A549 (cell line): ENCODE results near the gene RPS6KB2.

Experiments used
- BHLHE40 ChIP-seq: IDR thresholded peaks from 2 replicates; pipeline ENCODE4 v1.6.1; 2012; ENCODE audit warnings: low read depth, low read length, inconsistent platforms
- CTCF ChIP-seq: fragments of >200 bp; sonication (Bioruptor Twin); formaldehyde crosslinking; IDR thresholded peaks from 3 replicates; pipeline ENCODE4 v1.5.1; 2016
- HDAC2 ChIP-seq: fragments of 200-600 bp; sonication (generic); IDR thresholded peaks from 2 replicates; pipeline ENCODE4 v1.6.1; 2016

DNA sequence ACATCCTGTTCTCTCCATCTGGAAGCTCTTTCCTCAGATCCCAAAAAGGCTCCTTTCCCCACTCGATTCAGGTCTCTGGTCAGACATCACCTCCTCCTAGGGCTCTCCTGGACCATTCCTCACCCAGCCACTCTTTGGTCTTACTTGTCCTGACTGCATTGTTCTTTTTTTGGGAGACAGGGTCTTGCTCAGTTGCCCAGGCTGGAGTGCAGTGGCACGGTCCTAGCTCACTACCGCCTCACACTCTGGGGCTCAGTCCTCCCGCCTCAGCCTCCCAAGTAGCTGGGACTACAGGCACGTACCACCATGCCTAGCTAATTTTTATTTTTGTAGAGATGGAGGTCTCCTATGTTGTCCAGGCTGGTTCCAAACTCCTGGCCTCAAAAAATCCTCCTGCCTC lies 17.2 kb downstream of the RPS6KB2 start:
- TF ChIP-seq BHLHE40 (no peak), CTCF (no peak), HDAC2 (no peak)
